Putamen (tissue), 1 donor: Measurements from ENCODE around the gene PTMA.
"Not testable (repeated sequence)": the region's sequence is repeated elsewhere in the genome, so short reads cannot be mapped to it uniquely, and the experiment has no call there.

Experiments used
- DNase-seq: peaks from one replicate; pipeline ENCODE4 v3.0.0-alpha.2; 2016; ENCODE audit warnings: low spot score

PTMA gene, protein sequence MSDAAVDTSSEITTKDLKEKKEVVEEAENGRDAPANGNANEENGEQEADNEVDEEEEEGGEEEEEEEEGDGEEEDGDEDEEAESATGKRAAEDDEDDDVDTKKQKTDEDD

DNA sequence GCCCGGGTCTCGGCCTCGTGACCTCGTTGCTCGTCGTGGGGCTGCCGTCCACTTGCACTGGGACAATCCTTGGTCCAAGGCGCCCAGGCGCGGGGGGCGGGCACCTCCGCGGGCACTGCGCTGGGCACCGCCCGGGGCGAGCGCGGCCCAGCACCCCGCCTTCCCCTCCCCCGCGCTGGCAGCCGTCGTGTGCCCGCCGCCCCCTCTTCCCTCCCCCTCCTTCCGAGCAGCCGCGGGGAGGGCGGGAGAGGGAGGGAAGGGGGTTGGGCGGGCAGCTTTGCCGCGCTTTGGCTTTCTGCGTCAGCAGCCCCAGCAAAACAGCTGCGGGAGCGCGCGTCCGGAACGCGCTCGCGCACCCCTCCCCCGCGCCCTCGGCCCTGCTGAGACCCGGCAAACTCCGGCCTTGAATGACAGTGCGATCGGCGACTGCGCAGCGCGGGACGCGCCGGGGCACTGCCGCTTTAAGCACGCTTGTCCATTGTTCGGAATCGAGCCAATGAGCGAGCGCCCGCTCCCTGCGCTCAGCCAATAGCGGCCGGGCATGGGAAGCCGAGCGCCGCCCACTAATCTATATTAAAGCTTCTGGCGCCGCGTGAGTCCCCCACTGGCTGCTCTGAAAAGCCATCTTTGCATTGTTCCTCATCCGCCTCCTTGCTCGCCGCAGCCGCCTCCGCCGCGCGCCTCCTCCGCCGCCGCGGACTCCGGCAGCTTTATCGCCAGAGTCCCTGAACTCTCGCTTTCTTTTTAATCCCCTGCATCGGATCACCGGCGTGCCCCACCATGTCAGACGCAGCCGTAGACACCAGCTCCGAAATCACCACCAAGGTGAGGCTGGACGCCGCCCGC lies at the start of gene PTMA:
Gene PTMA (plus strand): TSS at position 599 of the 846 bp plus-strand sequence. CDS start 182 bp downstream, at position 781.
- DNase-seq = peak; percentile 100

DNA sequence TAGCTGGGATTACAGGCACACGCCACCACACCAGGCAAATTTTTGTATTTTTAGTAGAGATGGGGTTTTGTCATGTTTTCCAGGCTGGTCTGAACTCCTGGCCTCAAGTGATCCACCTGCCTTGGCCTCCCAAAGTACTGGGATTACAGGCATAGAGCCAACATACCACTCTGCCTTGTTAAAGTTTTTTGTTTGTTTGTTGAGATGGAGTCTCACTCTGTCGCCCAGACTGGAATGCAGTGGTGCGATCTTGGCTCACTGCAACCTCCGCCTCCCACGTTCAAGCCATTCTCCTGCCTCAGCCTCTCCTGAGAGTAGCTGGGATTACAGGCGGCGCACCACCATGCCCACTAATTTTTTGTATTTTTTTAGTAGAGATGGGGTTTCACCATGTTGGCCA lies 48.3 kb upstream of the PTMA start:
- not testable (repeated sequence) for DNase-seq

DNA sequence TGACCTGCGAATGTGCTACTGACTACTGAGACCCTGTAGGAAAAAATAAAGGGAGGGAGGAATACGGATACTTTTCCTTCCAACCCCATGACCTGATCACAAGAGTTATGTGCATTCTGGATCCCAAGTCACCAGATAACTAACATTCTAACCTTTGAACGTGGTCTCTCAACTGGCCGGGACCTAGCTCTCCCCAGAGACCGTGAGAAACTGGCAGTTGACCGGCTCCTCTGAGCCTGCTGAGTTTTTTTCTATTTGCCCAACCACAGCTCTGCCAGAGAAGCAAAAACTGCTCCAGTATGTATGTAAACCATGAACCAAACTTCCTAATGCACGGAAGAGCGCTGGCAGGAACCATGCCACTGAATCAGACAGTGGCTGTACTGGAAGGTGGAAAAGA lies 47.5 kb upstream of the PTMA start:
- no peak for DNase-seq

DNA sequence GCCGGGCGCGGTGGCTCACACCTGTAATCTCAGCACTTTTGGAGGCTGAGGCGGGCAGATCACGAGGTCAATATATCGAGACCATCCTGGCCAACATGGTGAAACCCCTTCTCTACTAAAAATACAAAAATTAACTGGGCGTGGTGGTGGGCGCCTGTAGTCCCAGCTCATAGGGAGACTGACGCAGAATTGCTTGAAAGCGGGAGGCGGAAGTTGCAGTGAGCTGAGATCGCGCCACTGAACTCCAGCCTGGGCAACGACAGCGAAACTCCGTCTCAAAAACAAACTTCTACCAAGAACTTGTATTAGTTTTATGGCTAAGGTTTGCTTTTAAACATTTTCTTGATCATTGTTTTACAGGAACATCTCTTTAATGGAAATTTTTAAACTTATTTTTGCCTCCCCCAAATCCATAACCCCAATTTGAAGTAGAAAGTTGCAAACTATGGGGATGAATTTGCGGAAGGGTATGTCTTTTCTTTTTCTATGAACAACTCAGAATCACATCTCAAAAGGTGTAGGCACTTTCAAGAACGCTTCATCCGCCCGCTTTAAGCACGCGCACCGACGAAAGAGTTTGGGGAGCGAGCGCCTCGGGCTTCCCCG lies 46.8 kb upstream of the PTMA start:
- no peak for DNase-seq

DNA sequence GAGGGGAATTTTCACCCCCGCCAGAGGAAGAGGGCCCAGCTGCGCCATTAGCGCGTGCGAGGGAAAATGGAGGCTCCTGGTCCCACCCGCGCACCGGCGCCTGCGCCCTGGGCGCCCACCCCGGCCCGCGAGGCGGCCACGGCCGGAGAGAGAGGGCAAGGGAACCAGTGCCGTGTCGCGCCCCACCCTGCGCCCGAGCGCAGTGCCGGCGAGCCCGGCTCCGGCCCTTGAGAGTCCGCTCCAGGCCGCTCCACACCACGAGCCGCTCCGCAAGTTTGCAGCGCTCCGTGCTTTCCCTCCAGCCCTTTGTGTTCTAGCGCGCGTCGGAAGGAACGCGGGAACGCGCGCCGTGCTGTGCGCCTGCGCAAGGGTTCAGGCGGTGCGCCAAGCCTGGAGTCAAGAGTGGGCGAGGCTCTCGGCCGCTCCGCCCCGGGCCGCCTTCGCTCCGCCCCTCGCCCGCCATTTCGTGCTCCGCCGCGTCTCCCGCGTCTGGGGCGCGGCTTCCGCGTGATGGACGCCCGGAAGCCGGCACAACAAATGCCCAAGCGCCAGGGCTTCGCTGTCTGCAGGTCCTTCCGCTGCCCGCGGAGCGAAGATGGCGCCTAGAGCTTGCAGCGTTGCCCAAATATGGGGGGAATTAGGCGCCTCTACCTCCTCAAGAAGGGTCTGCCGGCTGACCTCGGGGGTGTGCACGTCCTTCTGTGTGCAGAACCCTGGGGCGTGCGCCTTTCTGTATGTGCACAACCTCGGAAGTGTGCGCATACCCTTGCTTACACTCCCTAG lies 46.1 kb upstream of the PTMA start:
- DNase-seq = peak; percentile 96

DNA sequence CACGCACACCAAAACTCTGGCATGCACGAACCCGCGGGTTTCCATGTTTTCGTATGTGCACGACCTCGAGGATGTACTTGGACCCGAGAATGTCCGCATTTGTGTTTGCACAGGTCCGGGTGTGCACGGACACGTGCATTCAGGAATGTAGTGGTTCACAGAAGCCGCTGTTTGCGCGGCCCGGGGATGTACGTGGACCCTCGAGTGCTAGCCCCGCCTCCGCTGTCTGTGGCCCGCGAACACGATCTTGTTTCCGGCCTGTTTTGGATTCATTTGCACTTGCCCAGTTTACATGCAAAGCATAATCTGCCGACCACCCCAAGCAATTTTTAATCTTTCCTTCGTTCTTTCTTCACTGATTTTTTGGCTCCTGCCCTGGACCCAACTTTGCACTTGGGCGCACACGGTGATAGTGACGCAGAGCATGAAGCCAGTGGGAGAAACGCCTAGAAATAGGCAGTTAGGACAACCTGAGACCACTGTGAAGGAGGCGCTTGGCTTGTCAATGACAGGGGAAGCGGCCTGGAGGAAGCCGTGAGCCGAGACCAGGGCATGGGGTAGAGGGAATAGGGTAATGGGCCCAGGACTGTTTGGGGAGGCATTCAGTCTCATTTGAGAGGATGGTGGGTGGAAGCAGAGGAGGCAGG lies 45.4 kb upstream of the PTMA start:
- DNase-seq = no peak

DNA sequence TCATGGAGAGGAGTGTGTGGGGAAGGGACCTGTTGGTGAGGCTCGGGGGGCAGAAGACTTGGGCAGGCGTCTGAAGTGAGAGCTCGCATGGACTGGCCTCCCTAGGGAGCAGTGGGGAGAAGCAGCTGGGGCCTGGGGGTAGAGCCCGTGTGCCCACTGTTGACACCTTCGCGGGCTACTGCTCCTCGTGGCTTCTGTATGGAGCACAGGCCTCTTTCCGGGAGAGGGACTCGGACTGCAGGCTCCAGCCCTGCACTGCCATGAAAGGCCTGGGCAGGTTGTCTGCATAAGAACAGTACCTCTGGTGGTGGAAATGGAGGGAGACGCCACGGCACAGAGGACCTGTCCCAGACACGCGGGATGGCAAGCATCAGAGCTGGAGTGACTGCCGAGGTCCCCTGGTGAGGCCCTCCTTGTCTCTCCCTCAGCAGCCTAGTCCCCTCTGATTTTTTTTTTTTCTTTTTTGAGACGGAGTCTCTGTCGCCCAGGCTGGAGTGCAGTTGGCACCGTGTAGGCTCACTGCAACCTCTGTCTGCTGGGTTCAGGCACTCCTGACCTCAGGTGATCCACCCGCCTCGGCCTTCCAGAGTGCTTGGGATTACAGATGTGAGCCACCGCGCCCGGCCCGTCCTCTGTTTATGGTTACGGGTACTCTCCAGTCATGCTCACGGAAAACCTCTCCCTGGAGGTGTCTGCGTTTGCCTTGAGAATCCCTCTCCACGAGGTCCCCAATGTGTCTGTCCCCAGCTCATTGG lies 44.7 kb upstream of the PTMA start:
- no peak for DNase-seq

DNA sequence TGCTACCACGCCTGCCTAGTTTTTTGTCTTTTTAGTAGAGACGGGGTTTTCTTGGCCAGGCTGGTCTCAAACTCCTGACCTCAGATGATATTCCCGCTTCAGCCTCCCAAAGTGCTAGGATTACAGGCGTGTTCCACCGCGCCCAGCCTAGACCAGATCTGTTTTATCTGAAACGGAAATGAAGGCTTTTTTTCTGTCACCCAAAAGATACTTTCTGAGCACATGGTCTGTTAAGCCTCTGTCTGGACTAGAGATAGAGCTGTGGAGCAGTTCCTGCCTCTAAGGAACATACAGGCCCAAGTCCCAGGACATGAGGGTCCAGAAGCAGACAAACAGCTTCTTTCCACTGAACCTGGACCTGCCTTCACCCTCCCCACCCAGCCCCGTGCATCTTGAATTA lies 43.6 kb upstream of the PTMA start:
- no peak for DNase-seq

DNA sequence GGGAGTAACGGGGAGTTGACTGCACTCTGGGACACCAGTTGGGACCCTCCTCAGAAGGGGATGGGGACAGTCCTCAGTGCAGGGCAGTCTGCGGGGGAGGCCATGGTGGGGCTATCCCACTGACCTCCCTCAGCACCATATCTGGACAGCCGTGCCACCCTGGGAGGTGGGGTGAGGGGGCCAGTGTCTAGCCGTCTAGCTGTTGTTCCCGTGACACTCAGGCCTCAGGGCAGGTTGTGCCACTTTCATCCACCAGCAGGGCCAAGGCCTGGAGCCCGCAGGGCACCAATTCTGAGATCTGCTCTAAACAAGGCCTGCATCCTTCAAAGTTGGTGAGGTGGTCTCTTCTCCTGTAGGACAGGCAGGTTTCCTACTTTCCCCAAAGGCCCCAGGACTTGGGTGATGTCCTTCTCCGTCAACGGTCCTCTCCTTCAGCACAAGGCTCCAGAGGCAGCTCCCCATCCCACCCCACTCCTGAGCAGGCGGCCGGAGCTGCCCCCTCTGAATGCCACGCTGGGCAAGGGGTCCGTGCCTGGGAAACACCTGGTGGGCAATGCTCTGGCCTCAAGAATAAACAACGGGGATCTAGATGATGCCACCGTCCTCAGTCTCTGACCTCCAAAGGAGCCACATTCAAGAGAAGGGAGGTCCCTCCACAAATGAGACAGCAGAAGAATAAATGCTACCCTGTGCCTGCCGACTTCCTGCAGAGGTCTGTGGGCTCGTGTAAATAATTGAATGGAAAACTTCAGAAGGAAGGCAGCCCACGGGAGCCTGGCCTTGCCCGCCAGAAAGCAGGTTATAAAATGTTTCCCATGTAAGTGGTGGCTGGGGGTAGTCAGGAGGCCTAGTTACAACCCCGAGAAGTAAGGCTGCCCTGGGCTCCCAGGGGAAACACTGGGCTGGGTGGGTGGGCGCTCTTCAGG lies 42.8 kb upstream of the PTMA start:
- no peak for DNase-seq

DNA sequence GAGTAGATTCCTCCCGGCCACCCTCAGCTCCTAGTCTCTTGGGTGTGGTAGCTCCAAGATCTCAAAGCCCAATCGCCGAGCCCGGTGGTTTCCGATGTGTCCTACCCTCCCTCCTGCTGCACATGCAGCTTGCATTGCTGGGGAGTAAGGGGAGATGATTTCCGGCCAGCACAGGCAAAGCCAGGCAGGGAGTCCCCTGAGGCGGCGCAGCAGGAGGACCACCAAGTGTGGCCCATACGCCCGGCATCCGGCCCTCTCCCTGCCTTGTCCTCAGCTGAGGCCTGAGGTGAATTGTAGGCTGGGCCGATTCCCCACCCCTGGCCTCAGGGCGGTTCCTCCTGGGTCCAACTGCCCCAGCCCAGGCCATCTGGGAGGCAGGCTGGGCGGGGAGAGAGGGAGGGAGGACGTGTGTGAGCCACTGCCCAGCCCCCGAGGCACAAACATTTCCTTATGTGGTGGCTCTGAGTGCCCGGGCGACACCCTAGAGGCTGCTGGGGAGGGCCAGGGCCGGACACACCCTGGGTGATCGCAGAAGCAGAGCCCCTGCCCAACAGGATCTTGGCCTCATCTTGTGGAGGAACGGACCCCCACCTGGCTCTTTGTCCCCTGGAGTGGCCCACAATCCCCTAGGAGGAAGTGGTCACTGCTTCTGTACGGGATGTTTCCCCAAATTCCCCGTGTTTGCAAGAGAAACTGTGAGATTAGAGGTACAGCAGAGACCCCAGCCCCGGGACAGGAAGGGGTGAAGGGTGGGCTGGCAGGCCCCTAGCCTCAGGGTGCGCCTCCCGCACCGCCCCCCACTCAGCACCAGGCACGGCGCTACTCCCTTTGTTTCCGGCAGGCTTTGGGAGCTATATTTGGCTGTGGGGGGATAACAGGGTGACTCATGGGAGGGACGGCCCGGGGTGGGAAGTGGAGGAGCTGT lies 41.9 kb upstream of the PTMA start:
- DNase-seq = peak; percentile 96

DNA sequence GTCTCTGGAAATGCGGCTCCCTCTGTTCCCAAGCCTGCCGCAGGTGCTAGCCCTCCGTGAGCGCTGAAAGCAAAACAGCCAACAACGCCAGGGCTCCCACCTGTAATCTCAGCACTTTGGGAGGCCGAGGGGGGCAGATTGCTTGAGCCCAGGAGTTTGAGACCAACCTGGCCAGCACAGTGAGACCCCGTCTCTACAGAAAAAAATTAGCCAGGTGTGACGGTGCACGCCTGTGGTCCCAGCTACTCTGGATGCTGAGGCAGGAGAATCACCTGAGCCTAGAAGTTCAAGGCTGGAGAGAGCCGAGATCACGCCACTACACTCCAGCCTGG lies 41.3 kb upstream of the PTMA start:
- DNase-seq = no peak

DNA sequence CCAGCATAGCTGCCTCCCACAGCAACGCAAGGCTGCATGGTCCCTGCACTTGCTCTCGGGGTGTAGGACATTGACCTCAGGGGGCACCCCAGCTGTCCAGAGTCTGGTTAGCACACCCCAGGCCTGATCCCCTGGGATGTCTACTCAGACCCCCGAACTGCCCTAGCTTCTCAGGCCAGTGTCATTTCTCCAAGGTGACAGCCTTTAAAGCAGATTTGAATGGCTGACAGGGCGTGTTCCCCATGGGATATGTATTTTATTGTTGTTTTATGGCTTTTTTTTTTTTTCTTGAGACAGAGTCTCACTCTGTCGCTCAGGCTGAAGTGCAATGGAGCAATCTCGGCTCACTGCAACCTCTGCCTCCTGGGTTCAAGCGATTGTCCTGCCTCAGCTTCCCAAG lies 40.8 kb upstream of the PTMA start:
- no peak for DNase-seq

DNA sequence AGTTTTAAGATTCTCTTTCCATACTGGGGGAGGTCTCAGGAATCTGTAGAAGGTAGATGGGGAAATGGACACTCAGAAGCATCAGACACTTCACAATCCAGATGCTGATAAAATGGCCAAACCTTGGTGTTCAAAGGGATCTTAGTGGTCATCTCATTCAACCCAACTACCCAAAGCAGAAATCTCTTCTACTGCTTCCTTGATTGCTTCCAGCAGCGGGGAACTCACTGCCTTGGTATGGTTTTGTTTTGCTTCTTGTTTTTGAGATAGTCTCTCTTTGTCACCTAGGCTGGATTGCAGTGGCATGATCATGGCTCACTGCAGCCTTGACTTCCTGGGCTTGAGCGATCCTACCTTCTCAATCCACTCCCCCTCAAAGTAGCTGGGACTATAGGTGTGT lies 39.3 kb upstream of the PTMA start:
- no peak for DNase-seq

DNA sequence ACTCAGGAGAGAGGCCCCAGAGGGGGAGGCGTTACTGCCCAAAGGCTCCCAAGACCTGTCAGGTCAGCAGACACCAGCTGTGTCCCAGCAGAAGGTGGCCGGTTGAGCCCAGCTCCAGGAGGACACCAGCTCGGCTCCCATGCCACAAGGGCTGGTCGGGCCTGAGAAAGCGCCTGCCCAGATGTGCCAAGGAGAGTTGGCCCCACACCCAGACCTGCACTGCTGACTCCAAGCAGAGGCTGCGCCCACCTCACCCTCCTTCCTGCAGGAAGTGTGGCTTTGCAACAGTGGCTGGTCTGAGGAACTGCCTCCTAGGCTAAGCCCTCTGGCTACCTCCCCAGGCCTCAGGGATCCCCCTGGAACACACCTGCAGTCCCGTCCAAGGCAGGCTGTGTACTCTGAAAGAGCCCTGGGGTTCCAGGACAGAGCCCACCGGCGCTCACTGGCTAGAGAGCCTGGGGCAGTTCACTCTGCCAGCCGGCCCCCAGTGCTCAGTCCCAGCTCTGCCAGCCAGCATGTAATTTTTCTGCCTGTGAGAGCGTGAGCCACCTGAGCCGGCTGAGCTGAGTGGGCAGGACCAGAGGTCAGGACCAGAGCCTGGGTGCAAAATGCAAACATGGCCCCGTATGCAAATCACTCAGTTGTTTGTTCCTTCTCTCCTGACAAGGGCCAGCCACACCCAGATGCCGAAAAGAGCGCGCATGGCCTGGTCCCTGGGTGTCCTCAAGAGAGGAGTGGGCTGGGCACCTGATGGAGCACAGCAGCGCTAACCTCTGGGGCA lies 36.9 kb upstream of the PTMA start:
- DNase-seq = no peak

DNA sequence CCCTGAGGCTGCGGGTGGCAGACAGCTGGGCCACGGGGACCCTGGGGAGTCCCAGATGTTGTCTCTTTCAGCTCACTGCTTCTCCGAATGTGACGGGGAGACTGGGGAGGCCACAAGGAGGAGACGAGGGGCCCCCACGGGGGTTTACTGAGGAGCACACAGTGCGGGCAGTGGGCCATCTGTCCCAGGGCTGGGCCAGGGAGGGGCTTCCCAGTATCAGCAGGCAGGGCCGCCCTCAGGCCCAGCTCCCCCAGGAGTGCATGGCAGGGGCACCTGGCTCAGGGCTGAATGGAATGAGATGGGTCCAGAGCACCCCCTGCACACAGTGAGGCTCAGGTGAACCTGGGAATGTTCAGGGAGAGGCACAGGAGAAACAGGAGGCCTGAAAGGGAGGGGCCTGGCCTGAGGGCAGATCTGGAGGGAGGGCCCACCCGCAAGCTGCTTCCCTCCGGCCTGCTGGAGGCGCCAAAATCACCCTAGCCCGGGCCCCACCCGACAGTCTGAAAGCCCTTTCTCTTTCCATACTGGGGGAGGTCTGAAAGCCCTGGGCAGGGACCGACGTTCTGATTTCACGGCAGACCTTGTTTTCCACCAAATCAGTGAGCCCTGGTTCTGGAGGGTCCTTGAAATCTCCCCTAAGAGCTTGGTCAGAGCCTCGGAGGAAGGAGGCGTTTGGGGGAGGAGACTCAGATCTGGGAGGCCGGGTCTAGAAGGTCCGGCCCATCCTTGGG lies 35.5 kb upstream of the PTMA start:
- no peak for DNase-seq

DNA sequence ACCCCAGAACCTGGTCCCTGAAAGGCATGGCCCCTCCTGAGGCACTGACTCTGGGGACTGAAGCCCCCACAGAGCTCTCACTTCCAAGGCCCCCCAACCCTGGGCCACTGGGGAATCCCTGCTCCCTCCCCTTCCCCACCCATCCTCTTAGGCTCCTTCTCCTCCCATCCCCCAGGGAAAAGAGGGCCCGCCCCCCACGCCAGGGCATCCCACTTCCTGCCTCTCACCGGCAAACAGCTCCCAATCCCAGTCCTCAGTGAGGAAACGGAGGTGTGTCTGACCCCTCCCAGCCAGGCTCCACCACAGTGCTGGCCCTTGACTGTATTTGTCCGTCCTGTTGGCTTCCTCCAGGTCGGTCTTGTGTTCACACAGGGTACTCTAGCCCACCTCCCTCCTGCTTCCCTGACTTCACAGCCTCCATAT lies 35.0 kb upstream of the PTMA start:
- DNase-seq = no peak

DNA sequence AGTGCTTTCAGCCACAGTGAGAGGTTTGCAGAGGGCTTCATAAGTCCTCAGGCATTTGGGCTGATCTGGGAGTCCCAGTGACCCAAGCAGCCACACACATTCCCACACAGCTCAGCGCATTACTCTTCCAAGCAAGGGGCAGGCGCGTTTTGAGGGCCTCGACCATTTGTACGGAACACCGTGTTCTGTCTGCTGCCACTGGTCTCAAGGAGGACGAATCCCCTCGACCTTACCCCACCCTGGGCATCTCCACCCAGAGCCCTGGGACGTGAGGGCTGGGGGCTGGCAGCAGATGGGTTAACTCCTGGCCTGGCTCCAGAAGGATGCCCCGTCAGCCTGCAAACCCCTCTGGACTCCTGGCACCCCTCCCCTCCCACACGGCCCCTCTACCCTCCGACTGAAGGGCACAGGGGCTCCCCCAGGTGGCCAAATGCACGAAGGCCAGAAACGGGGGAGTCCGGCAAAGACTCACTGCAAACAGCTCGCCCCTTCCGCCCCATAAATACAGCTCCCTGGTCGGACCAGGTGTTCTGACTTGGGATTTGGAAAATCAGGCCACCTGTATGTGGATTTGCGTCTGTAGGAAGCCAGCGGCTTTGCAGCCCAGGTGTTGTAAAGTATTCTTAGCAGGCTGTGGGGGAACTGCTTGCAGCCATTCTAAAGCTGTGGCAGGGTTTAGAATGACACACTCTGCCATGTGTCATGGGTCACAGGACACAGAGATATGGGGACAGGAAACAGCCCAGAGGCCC lies 33.6 kb upstream of the PTMA start:
- DNase-seq = no peak
